Thyroid gland (tissue), 4 donors: Measurements from ENCODE around the gene COL18A1. TPM values are rescaled to one million over a fixed set of nuclear protein-coding genes. Genes with fewer than 3 reads are reported as not detected.
"Not testable (repeated sequence)": the region's sequence is repeated elsewhere in the genome, so short reads cannot be mapped to it uniquely, and the experiment has no call there.

Experiments
- DNase-seq, 2 donors: peaks; one replicate each; pipeline ENCODE4 v3.0.0-alpha.2; 2019
- H3K27ac ChIP-seq, 3 donors: fragments of 200-600 bp; sonication (generic); 1 replicate in 2 of 3; 2 replicates in 1 of 3; pipeline ENCODE4 v1.5.1; 2016 to 2019; ENCODE audit warnings: mild to moderate bottlenecking in 1 of 3, moderate library complexity in 1 of 3
- H3K27me3 ChIP-seq: fragments of 200-600 bp; sonication (generic); one replicate; pipeline ENCODE4 v1.5.1; 2019
- H3K36me3 ChIP-seq, 2 donors: fragments of 200-600 bp; sonication (generic); one replicate each; pipeline ENCODE4 v1.5.1; 2016 to 2019
- H3K4me1 ChIP-seq, 2 donors: fragments of 200-600 bp; sonication (generic); one replicate each; pipeline ENCODE4 v1.5.1; 2017 to 2019
- H3K4me3 ChIP-seq, 3 donors: fragments of 200-600 bp; sonication (generic); replicated peaks in 1 of 3; 1 replicate in 2 of 3; 2 replicates in 1 of 3; pipeline ENCODE4 v1.5.1; 2016; ENCODE audit warnings: mild to moderate bottlenecking in 1 of 3
- H3K9me3 ChIP-seq: fragments of 200-600 bp; sonication (generic); one replicate; pipeline ENCODE4 v1.5.1; 2017
- CTCF ChIP-seq, 6 experiments: fragments of 200-600 bp in 3 of 6; fragments of 450-650 bp in 3 of 6; sonication (generic) in 3 of 6; IDR thresholded peaks; one replicate each; pipeline ENCODE4 v1.5.1; 2016 to 2019; ENCODE audit warnings: antibody characterized with exemption in 6 of 6, mild to moderate bottlenecking in 2 of 6, inconsistent platforms in 1 of 6, moderate library complexity in 1 of 6
- POLR2A ChIP-seq, 2 donors: fragments of 450-650 bp; IDR thresholded peaks; one replicate each; pipeline ENCODE4 v1.6.1; 2017; ENCODE audit warnings: antibody characterized with exemption in 2 of 2, mild to moderate bottlenecking in 2 of 2, moderate library complexity in 1 of 2
- WGBS, 2 donors: methylation state at CpG; one replicate each; pipeline ENCODE4 v1.1.5; 2017; 5-methylcytosine and 5-hydroxymethylcytosine counted together
- intact Hi-C: fragments of 100-400 bp; cut with DNase I; formaldehyde crosslinking; loops from one replicate; pipeline ENCODE4 v1.15.1; 2023
- total RNA-seq, 4 donors: library from RNA; depleted of rRNA; stranded (reverse); fragments of >200 nt; gene quantifications; one replicate each; pipeline ENCODE4 v1.2.3, GENCODE V29; 2016

Gene COL18A1
- total RNA-seq, 4 donors from 2014 or later = 105 to 264 (median 238) TPM

GRCh38 chr21:45530423-45531113, 125.6 kb downstream of the COL18A1 start:
- Histone ChIP-seq H3K4me1 (peaks cover 32 to 43% of the 10 kb centered on the region in 2 donors), H3K4me3 (no peak overlapping the region), H3K27ac (no peak overlapping the region), H3K27me3 (no peaks in the 10 kb centered on the region), H3K36me3 (no peaks in the 10 kb centered on the region), H3K9me3 (no peaks in the 10 kb centered on the region)
- intact Hi-C loops = no loop called here
- 98% methylated on average over 32 to 37 of the region's 50 CpGs for WGBS, 2 donors
- no peak for TF ChIP-seq POLR2A (IDR thresholded peaks at IDR 0.05)
- no peak for TF ChIP-seq CTCF (IDR thresholded peaks at IDR 0.05)
- peak in 1 of 2 donors; percentile 1 for DNase-seq

GRCh38 chr21:45531114-45531392, 126.1 kb downstream of the COL18A1 start:
- WGBS, 2 donors = 94 to 98% methylated on average over 10 to 14 of the region's 17 CpGs
- H3K27me3 ChIP-seq, intact Hi-C loops, H3K36me3 ChIP-seq, DNase-seq, H3K4me3 ChIP-seq, H3K9me3 ChIP-seq, H3K27ac ChIP-seq: not testable (repeated sequence)
- peaks cover 29 to 38% of the 10 kb centered on the region in 2 donors for H3K4me1 ChIP-seq

GRCh38 chr21:45531393-45532215, 126.6 kb downstream of the COL18A1 start:
- intact Hi-C loops = no loop called here
- Histone ChIP-seq H3K4me3 (no peak overlapping the region), H3K27ac (no peak overlapping the region)

GRCh38 chr21:45532826-45533360, 127.9 kb downstream of the COL18A1 start:
- intact Hi-C loops = no loop called here
- no peaks in the 10 kb centered on the region for H3K36me3 ChIP-seq
- H3K27me3 ChIP-seq = no peaks in the 10 kb centered on the region
- H3K9me3 ChIP-seq = no peaks in the 10 kb centered on the region
- 60 to 77% methylated on average over 5 to 7 of the region's 7 CpGs for WGBS, 2 donors
- TF ChIP-seq CTCF (IDR thresholded peaks at IDR 0.05) (no peak), POLR2A (IDR thresholded peaks at IDR 0.05) (no peak)
- H3K4me3 ChIP-seq = no peak overlapping the region
- H3K4me1 ChIP-seq = peaks cover 21 to 25% of the 10 kb centered on the region in 2 donors
- DNase-seq = peak; percentile 0
- no peak overlapping the region for H3K27ac ChIP-seq

More at GRCh38 chr21:45531393-45532215, 126.6 kb downstream of the COL18A1 start:
- Histone ChIP-seq H3K4me1 (peaks cover 24 to 34% of the 10 kb centered on the region in 2 donors), H3K9me3 (no peaks in the 10 kb centered on the region), H3K27me3 (no peaks in the 10 kb centered on the region), H3K36me3 (no peaks in the 10 kb centered on the region)
- WGBS, 2 donors = 96 to 98% methylated on average over 73 of the region's 76 CpGs
- peak in 1 of 2 donors; percentile 1 for DNase-seq
- TF ChIP-seq CTCF (IDR thresholded peaks at IDR 0.05) = no peak
- TF ChIP-seq POLR2A (IDR thresholded peaks at IDR 0.05) = no peak

GRCh38 chr21:45533361-45533845, 128.4 kb downstream of the COL18A1 start:
- peaks cover 19 to 20% of the 10 kb centered on the region in 2 donors for H3K4me1 ChIP-seq
- H3K36me3 ChIP-seq = no peaks in the 10 kb centered on the region
- H3K27me3 ChIP-seq = no peaks in the 10 kb centered on the region
- no peak overlapping the region for H3K4me3 ChIP-seq
- TF ChIP-seq CTCF (IDR thresholded peaks at IDR 0.05) (no peak), POLR2A (IDR thresholded peaks at IDR 0.05) (no peak)
- intact Hi-C loops = no loop called here
- 97 to 100% methylated on average over 3 to 5 of the region's 12 CpGs for WGBS, 2 donors
- peak; percentile 2 to 3 for DNase-seq
- H3K27ac ChIP-seq = no peak overlapping the region
- no peaks in the 10 kb centered on the region for H3K9me3 ChIP-seq
